LNCaP clone FGC (cell line): ENCODE data around the gene TDRD9.

Experiments
- DNase-seq: peaks from one replicate; pipeline ENCODE4 v3.0.0-alpha.2; 2011; ENCODE audit warnings: low read depth
- H3K4me3 ChIP-seq: 2 replicates; pipeline ENCODE4 v1.5.1; 2011; ENCODE audit warnings: mild to moderate bottlenecking, low read depth, low read length, control low read depth
- CTCF ChIP-seq: IDR thresholded peaks from 2 replicates; pipeline ENCODE4 v1.5.1; 2012; ENCODE audit warnings: mild to moderate bottlenecking; ENCODE audit not compliant: control insufficient read depth, insufficient read depth; ENCODE audit errors: extremely low read depth

TDRD9 gene

GRCh38 chr14:103994535-103995184 is 66.4 kb downstream of the TDRD9 start:
- no peak for DNase-seq
- TF ChIP-seq CTCF: no peak
- H3K4me3 ChIP-seq: no peak overlapping the region

GRCh38 chr14:103995876-103996275 is 67.6 kb downstream of the TDRD9 start:
- no peak overlapping the region for H3K4me3 ChIP-seq
- no peak for DNase-seq
- no peak for TF ChIP-seq CTCF

- no peak for TF ChIP-seq CTCF
- H3K4me3 ChIP-seq: no peak overlapping the region
- no peak for DNase-seq
Observed at GRCh38 chr14:103997391-103997790, 69.1 kb downstream of the TDRD9 start.

GRCh38 chr14:103998027-103998426 is 69.8 kb downstream of the TDRD9 start:
- no peak for TF ChIP-seq CTCF
- DNase-seq: no peak
- H3K4me3 ChIP-seq: no peak overlapping the region

GRCh38 chr14:103999795-104000440 is 71.7 kb downstream of the TDRD9 start:
- H3K4me3 ChIP-seq: no peak overlapping the region
- DNase-seq: no peak
- no peak for TF ChIP-seq CTCF

GRCh38 chr14:104001003-104001402 is 72.7 kb downstream of the TDRD9 start:
- 0 out of 2 replicates have a peak, but pooled peaks have one; percentile 4 for TF ChIP-seq CTCF
- no peak overlapping the region for H3K4me3 ChIP-seq
- DNase-seq: no peak

- H3K4me3 ChIP-seq: no peak overlapping the region
- no peak for DNase-seq
- no peak for TF ChIP-seq CTCF
Observed at GRCh38 chr14:104003616-104004015, 75.4 kb downstream of the TDRD9 start.
